SU-DHL-6 (cell line): ENCODE results near the gene ARHGAP26.

Experiments used
- H2AFZ ChIP-seq: fragments of 200-600 bp; sonication (generic); 2 replicates; pipeline ENCODE4 v1.6.1; 2014; ENCODE audit warnings: low read depth, mild to moderate bottlenecking, moderate library complexity, mixed read lengths, antibody characterized with exemption, low read length; ENCODE audit not compliant: severe bottlenecking
- H3F3A ChIP-seq: fragments of 200-600 bp; shearing (Covaris generic); 2 replicates; pipeline ENCODE4 v1.6.0; 2016; ENCODE audit warnings: antibody characterized with exemption, mild to moderate bottlenecking; ENCODE audit not compliant: insufficient read depth
- H3K27ac ChIP-seq: fragments of 200-600 bp; sonication (generic); 2 replicates; pipeline ENCODE4 v1.5.1; 2016; ENCODE audit warnings: low read depth, mild to moderate bottlenecking, low read length, moderate library complexity, mixed read lengths
- H3K27me3 ChIP-seq: fragments of 200-600 bp; sonication (generic), shearing (Covaris generic); 2 replicates; pipeline ENCODE4 v1.6.0; 2014; ENCODE audit warnings: mild to moderate bottlenecking, low read length
- H3K36me3 ChIP-seq: fragments of 200-600 bp; sonication (generic); 2 replicates; pipeline ENCODE4 v1.6.1; 2014; ENCODE audit warnings: mild to moderate bottlenecking, low read length, mixed read lengths
- H3K4me2 ChIP-seq: fragments of 300-600, 200-600 bp; shearing (Covaris generic), sonication (generic); 2 replicates; pipeline ENCODE4 v1.6.0; 2014; ENCODE audit warnings: low read length, low read depth, mild to moderate bottlenecking; ENCODE audit not compliant: poor library complexity, severe bottlenecking
- H3K4me3 ChIP-seq: fragments of 200-600 bp; sonication (generic); 2 replicates; pipeline ENCODE4 v1.5.1; 2014; ENCODE audit warnings: antibody characterized with exemption, low read length, mild to moderate bottlenecking, mixed read lengths; ENCODE audit not compliant: insufficient read depth, poor library complexity, severe bottlenecking
- H3K79me2 ChIP-seq: fragments of 200-600 bp; sonication (generic); 2 replicates; pipeline ENCODE4 v1.6.1; 2014; ENCODE audit warnings: mild to moderate bottlenecking, low read length, moderate library complexity; ENCODE audit not compliant: insufficient read depth
- H3K9ac ChIP-seq: fragments of 200-600 bp; sonication (generic); 2 replicates; pipeline ENCODE4 v1.7.0; 2014; ENCODE audit warnings: mild to moderate bottlenecking, low read length
- H3K9me2 ChIP-seq: fragments of 200-600 bp; sonication (generic); replicated peaks from 2 replicates; pipeline ENCODE4 v1.6.1; 2014; ENCODE audit warnings: low read length; ENCODE audit not compliant: insufficient read depth
- H3K9me3 ChIP-seq: fragments of 200-600 bp; sonication (generic); 2 replicates; pipeline ENCODE4 v1.6.1; 2014; ENCODE audit warnings: low read length, mixed read lengths; ENCODE audit not compliant: insufficient read depth
- H4K20me1 ChIP-seq: fragments of 200-600 bp; sonication (generic); 2 replicates; pipeline ENCODE4 v1.6.1; 2014; ENCODE audit warnings: low read depth, mild to moderate bottlenecking, antibody characterized with exemption, low read length, moderate library complexity, mixed read lengths
- EZH2phosphoT487 ChIP-seq: fragments of 200-600 bp; sonication (generic), shearing (Covaris generic); conservative IDR thresholded peaks from 2 replicates; pipeline ENCODE4 v1.6.1; 2018; ENCODE audit warnings: mild to moderate bottlenecking, antibody characterized with exemption, low read length, moderate library complexity, mixed read lengths
- TF ChIP-seq, protein P1 (sequence below): fragments of 200-600 bp; sonication (generic); IDR thresholded peaks from one replicate; pipeline ENCODE4 v1.5.1; 2017; ENCODE audit warnings: antibody characterized with exemption, mild to moderate bottlenecking, low read length, moderate library complexity; ENCODE audit not compliant: insufficient read depth, poor library complexity, severe bottlenecking

The ARHGAP26 gene

DNA sequence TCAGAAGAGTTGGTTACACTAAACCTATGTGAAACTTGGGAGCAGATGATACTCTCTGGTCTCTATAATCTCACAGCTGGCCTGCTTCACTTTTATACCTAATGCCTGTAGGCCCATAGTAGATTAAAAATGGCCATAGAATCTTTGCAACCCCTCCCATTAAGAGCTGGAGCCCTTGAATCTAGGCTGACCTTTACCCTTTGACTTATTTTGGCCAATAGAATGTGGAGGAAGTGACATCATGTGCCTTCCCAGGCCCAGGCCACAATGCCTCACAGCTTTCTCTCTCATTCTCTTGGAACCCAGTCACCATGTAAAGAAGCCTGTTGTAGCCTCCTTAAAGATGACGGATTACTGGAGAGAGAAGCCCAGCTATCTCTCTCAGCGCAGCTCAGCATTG, 382.3 kb downstream of the ARHGAP26 start:
- Histone ChIP-seq H3K36me3 (no peaks in the 10 kb centered on the region), H3K27me3 (no peaks in the 10 kb centered on the region), H3K9me2 (no peaks in the 10 kb centered on the region), H4K20me1 (no peaks in the 10 kb centered on the region), H3K79me2 (no peaks in the 10 kb centered on the region), H3K4me3 (no peak overlapping the region), H3K9ac (no peak overlapping the region), H3K27ac (no peak overlapping the region), H3K9me3 (no peaks in the 10 kb centered on the region), H3F3A (no peaks in the 10 kb centered on the region), H3K4me2 (no peak overlapping the region), H2AFZ (no peak overlapping the region)
- no peak for TF ChIP-seq EZH2phosphoT487
- TF ChIP-seq, protein P1, sequence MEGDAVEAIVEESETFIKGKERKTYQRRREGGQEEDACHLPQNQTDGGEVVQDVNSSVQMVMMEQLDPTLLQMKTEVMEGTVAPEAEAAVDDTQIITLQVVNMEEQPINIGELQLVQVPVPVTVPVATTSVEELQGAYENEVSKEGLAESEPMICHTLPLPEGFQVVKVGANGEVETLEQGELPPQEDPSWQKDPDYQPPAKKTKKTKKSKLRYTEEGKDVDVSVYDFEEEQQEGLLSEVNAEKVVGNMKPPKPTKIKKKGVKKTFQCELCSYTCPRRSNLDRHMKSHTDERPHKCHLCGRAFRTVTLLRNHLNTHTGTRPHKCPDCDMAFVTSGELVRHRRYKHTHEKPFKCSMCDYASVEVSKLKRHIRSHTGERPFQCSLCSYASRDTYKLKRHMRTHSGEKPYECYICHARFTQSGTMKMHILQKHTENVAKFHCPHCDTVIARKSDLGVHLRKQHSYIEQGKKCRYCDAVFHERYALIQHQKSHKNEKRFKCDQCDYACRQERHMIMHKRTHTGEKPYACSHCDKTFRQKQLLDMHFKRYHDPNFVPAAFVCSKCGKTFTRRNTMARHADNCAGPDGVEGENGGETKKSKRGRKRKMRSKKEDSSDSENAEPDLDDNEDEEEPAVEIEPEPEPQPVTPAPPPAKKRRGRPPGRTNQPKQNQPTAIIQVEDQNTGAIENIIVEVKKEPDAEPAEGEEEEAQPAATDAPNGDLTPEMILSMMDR, result no peak

GRCh38 chr5:143153332-143154119, 383.3 kb downstream of the ARHGAP26 start:
- Histone ChIP-seq H3K79me2 (no peaks in the 10 kb centered on the region), H3K9ac (no peak overlapping the region), H3K36me3 (no peaks in the 10 kb centered on the region), H3K9me3 (no peaks in the 10 kb centered on the region), H3K9me2 (no peaks in the 10 kb centered on the region), H3K27ac (no peak overlapping the region), H3F3A (no peaks in the 10 kb centered on the region), H3K27me3 (no peaks in the 10 kb centered on the region), H2AFZ (no peak overlapping the region), H4K20me1 (no peaks in the 10 kb centered on the region), H3K4me2 (no peak overlapping the region), H3K4me3 (no peak overlapping the region)
- TF ChIP-seq, protein P1, result no peak
- TF ChIP-seq EZH2phosphoT487, result no peak

DNA sequence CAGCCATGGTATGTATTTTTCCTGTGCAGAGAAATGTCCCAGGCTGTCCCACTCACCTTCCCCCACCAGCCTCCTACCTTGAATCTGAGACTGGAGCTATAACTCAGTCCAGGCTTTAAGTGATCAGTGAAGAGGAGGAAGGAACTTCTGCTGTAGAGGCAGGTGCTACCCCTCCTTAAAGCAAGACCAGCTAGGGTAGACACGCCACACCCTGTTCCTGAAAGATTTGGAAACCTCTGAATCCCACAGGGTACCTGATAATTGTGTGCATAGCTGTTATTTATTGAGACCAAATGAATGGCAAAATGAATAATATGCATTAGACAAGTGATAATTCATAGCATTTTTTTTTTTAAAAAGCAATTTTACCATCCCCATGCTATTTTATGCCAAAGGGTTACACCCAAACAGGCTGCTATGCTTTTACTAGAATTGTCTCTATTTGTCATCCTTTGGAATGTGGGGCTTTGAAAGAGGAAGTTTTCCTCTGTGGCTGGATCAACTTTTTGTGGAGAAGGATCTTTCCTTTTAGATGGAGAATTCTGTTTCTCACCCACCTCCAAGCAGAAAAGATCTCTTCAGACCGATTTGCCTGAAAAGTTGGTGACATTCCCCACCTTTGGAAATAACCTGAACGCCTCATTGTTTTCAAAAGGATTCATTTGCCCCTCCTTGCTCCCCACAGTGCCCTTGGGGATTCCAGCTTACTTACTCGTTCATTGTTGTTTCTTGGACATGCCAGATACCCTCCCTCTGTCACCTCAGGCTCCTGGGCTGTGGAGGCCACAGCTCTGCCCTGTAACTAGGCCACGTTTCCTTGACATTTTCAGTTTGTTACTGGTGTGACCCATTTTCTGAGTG, 384.6 kb downstream of the ARHGAP26 start:
- H3K4me2 ChIP-seq, result no peak overlapping the region
- no peaks in the 10 kb centered on the region for H3K27me3 ChIP-seq
- H3K36me3 ChIP-seq, result no peaks in the 10 kb centered on the region
- H4K20me1 ChIP-seq, result no peaks in the 10 kb centered on the region
- TF ChIP-seq, protein P1, result no peak
- no peak for TF ChIP-seq EZH2phosphoT487
- no peaks in the 10 kb centered on the region for H3K9me3 ChIP-seq
- no peaks in the 10 kb centered on the region for H3K79me2 ChIP-seq
- H3K9me2 ChIP-seq, result no peaks in the 10 kb centered on the region
- H3K4me3 ChIP-seq, result no peak overlapping the region
- no peaks in the 10 kb centered on the region for H3F3A ChIP-seq
- H3K9ac ChIP-seq, result no peak overlapping the region
- no peak overlapping the region for H3K27ac ChIP-seq
- no peak overlapping the region for H2AFZ ChIP-seq
